Measurements from ENCODE around the gene CMTR2.

- TF ChIP-seq EZH2 (IDR thresholded peaks at IDR 0.05; ENCODE audit: insufficient read depth, poor library complexity, severe bottlenecking): no peak
- no peak for TF ChIP-seq EZH2phosphoT487 (IDR thresholded peaks at IDR 0.05; ENCODE audit: insufficient read depth, low read depth)
These were observed 24.9 kb downstream of the CMTR2 start for GRCh38 chr16:71264299-71264698.
